Ectodermal cell (in vitro differentiated cells): Measurements from ENCODE around the gene SUSD4.
"Not testable (repeated sequence)": the region's sequence is repeated elsewhere in the genome, so short reads cannot be mapped to it uniquely, and the experiment has no call there.

Source experiments
- H3K27ac ChIP-seq: 2 replicates; pipeline ENCODE4 v1.7.0; 2013; ENCODE audit warnings: mild to moderate bottlenecking, low read depth, low read length; ENCODE audit not compliant: insufficient read depth, poor library complexity, severe bottlenecking
- H3K27me3 ChIP-seq: 2 replicates; pipeline ENCODE4 v1.7.0; 2013; ENCODE audit warnings: mild to moderate bottlenecking, low read length; ENCODE audit not compliant: insufficient read depth, control insufficient read depth, poor library complexity, severe bottlenecking
- H3K36me3 ChIP-seq: one replicate; pipeline ENCODE4 v1.7.0; 2013; ENCODE audit warnings: low read length; ENCODE audit not compliant: control insufficient read depth, insufficient read depth
- H3K4me1 ChIP-seq: one replicate; pipeline ENCODE4 v1.7.0; 2013; ENCODE audit warnings: low read length; ENCODE audit not compliant: control insufficient read depth, insufficient read depth
- H3K4me3 ChIP-seq: 2 replicates; pipeline ENCODE4 v1.7.0; 2013; ENCODE audit warnings: low read depth, low read length, control low read depth; ENCODE audit not compliant: insufficient read depth
- H3K9me3 ChIP-seq: 2 replicates; pipeline ENCODE4 v1.7.0; 2013; ENCODE audit warnings: mild to moderate bottlenecking, low read length, moderate library complexity; ENCODE audit not compliant: control insufficient read depth
- WGBS, 2 experiments: methylation state at CpG; one replicate each; pipeline ENCODE4 v1.1.7; 2013; ENCODE audit warnings: missing lambda C conversion rate in 2 of 2; 5-methylcytosine and 5-hydroxymethylcytosine counted together

The SUSD4 gene

GRCh38 chr1:223260712-223261111 is 103.3 kb downstream of the SUSD4 start:
- Histone ChIP-seq H3K9me3 (no peaks in the 10 kb centered on the region), H3K27me3 (no peaks in the 10 kb centered on the region), H3K4me3 (no peak overlapping the region), H3K4me1 (no peaks in the 10 kb centered on the region), H3K36me3 (no peaks in the 10 kb centered on the region), H3K27ac (no peak overlapping the region)
- 96 to 97% methylated on average over 7 of the region's 7 CpGs for WGBS, 2 experiments

GRCh38 chr1:223259462-223259861 is 104.5 kb downstream of the SUSD4 start:
- Histone ChIP-seq H3K4me3 (no peak overlapping the region), H3K36me3 (no peaks in the 10 kb centered on the region), H3K27me3 (no peaks in the 10 kb centered on the region), H3K9me3 (no peaks in the 10 kb centered on the region), H3K27ac (no peak overlapping the region), H3K4me1 (no peaks in the 10 kb centered on the region)
- 88 to 89% methylated on average over 3 of the region's 3 CpGs for WGBS, 2 experiments

- no peaks in the 10 kb centered on the region for H3K4me1 ChIP-seq
- no peaks in the 10 kb centered on the region for H3K9me3 ChIP-seq
- no peaks in the 10 kb centered on the region for H3K27me3 ChIP-seq
- no peaks in the 10 kb centered on the region for H3K36me3 ChIP-seq
- 58 to 65% methylated on average over 6 of the region's 6 CpGs for WGBS, 2 experiments
- H3K4me3 ChIP-seq: no peak overlapping the region
- H3K27ac ChIP-seq: no peak overlapping the region
Measured at GRCh38 chr1:223258751-223259198, 105.2 kb downstream of the SUSD4 start.

- Histone ChIP-seq H3K4me1 (no peaks in the 10 kb centered on the region), H3K27ac (no peak overlapping the region), H3K27me3 (no peaks in the 10 kb centered on the region), H3K36me3 (no peaks in the 10 kb centered on the region), H3K9me3 (no peaks in the 10 kb centered on the region), H3K4me3 (no peak overlapping the region)
- 91 to 92% methylated on average over 8 of the region's 8 CpGs for WGBS, 2 experiments
Measured at GRCh38 chr1:223257856-223258550, 106.0 kb downstream of the SUSD4 start.

- 89% methylated on average over 3 of the region's 3 CpGs for WGBS, 2 experiments
- H3K4me3 ChIP-seq: no peak overlapping the region
- no peaks in the 10 kb centered on the region for H3K4me1 ChIP-seq
- H3K9me3 ChIP-seq: no peaks in the 10 kb centered on the region
- no peaks in the 10 kb centered on the region for H3K27me3 ChIP-seq
- no peaks in the 10 kb centered on the region for H3K36me3 ChIP-seq
- H3K27ac ChIP-seq: no peak overlapping the region
Measured at GRCh38 chr1:223256034-223256433, 107.9 kb downstream of the SUSD4 start.

- Histone ChIP-seq H3K4me1 (no peaks in the 10 kb centered on the region), H3K4me3 (no peak overlapping the region)
Measured at GRCh38 chr1:223253916-223254315, 110.1 kb downstream of the SUSD4 start.

GRCh38 chr1:223251387-223251786 is 112.6 kb downstream of the SUSD4 start:
- not testable (repeated sequence) for H3K27ac ChIP-seq, H3K4me3 ChIP-seq, H3K9me3 ChIP-seq, H3K36me3 ChIP-seq, H3K4me1 ChIP-seq, H3K27me3 ChIP-seq
- 97 to 100% methylated on average over 1 to 2 of the region's 2 CpGs for WGBS, 2 experiments

More at GRCh38 chr1:223253916-223254315, 110.1 kb downstream of the SUSD4 start:
- Histone ChIP-seq H3K36me3 (no peaks in the 10 kb centered on the region), H3K27me3 (peaks cover under 1% of the 10 kb centered on the region), H3K9me3 (no peaks in the 10 kb centered on the region), H3K27ac (no peak overlapping the region)
- 91 to 94% methylated on average over 3 of the region's 3 CpGs for WGBS, 2 experiments

- Histone ChIP-seq H3K9me3 (no peaks in the 10 kb centered on the region), H3K27ac (no peak overlapping the region), H3K4me3 (no peak overlapping the region), H3K4me1 (no peaks in the 10 kb centered on the region), H3K36me3 (no peaks in the 10 kb centered on the region), H3K27me3 (peaks cover 3% of the 10 kb centered on the region)
- 94% methylated on average over 6 of the region's 6 CpGs for WGBS, 2 experiments
Measured at GRCh38 chr1:223250632-223251015, 113.4 kb downstream of the SUSD4 start.

GRCh38 chr1:223249854-223250631 is 113.9 kb downstream of the SUSD4 start:
- Histone ChIP-seq H3K36me3 (no peaks in the 10 kb centered on the region), H3K27me3 (peaks cover 3% of the 10 kb centered on the region), H3K27ac (no peak overlapping the region), H3K4me1 (no peaks in the 10 kb centered on the region), H3K9me3 (no peaks in the 10 kb centered on the region), H3K4me3 (no peak overlapping the region)
- WGBS, 2 experiments: 89 to 93% methylated on average over 3 of the region's 3 CpGs

GRCh38 chr1:223248770-223249140 is 115.2 kb downstream of the SUSD4 start:
- Histone ChIP-seq H3K4me3 (no peak overlapping the region), H3K9me3 (no peaks in the 10 kb centered on the region), H3K36me3 (no peaks in the 10 kb centered on the region), H3K4me1 (no peaks in the 10 kb centered on the region), H3K27ac (no peak overlapping the region), H3K27me3 (peaks cover 3% of the 10 kb centered on the region)
- 86 to 87% methylated on average over 6 of the region's 6 CpGs for WGBS, 2 experiments
